Neutrophil (primary cell): ENCODE measurements around the gene TSPAN14.
"Not testable (repeated sequence)": the region's sequence is repeated elsewhere in the genome, so short reads cannot be mapped to it uniquely, and the experiment has no call there.

ENCODE experiments used
- H3K27ac ChIP-seq: fragments of 200-600 bp; sonication (generic); 2 replicates; pipeline ENCODE4 v1.5.1; 2016; ENCODE audit warnings: mild to moderate bottlenecking, moderate library complexity
- H3K27me3 ChIP-seq: fragments of 200-600 bp; sonication (generic); 2 replicates; pipeline ENCODE4 v1.6.0; 2016; ENCODE audit warnings: mild to moderate bottlenecking
- H3K36me3 ChIP-seq: fragments of 200-600 bp; sonication (generic); 2 replicates; pipeline ENCODE4 v1.5.1; 2017
- H3K4me1 ChIP-seq, 2 experiments: fragments of 200-600 bp in 1 of 2; sonication (generic) in 1 of 2; 1 replicate in 1 of 2; 2 replicates in 1 of 2; pipeline versions ENCODE4 v1.5.1 to v1.6.1; 2013 to 2016; ENCODE audit warnings: low read depth in 1 of 2, low read length in 1 of 2, mild to moderate bottlenecking in 1 of 2, moderate library complexity in 1 of 2; ENCODE audit not compliant: control insufficient read depth in 1 of 2, insufficient read depth in 1 of 2
- H3K4me3 ChIP-seq, 2 experiments: fragments of 200-600 bp in 1 of 2; sonication (generic) in 1 of 2; 1 replicate in 1 of 2; 2 replicates in 1 of 2; pipeline ENCODE4 v1.5.1; 2013 to 2016; ENCODE audit warnings: low read depth in 1 of 2, low read length in 1 of 2, mild to moderate bottlenecking in 1 of 2, moderate library complexity in 1 of 2
- H3K9me3 ChIP-seq: fragments of 200-600 bp; sonication (generic); 2 replicates; pipeline ENCODE4 v1.5.1; 2016
- TF ChIP-seq, protein P1 (sequence below): fragments of 200-600 bp; sonication (generic); IDR thresholded peaks from 2 replicates; pipeline ENCODE4 v1.5.1; 2016; ENCODE audit warnings: antibody characterized with exemption

TSPAN14 gene

DNA sequence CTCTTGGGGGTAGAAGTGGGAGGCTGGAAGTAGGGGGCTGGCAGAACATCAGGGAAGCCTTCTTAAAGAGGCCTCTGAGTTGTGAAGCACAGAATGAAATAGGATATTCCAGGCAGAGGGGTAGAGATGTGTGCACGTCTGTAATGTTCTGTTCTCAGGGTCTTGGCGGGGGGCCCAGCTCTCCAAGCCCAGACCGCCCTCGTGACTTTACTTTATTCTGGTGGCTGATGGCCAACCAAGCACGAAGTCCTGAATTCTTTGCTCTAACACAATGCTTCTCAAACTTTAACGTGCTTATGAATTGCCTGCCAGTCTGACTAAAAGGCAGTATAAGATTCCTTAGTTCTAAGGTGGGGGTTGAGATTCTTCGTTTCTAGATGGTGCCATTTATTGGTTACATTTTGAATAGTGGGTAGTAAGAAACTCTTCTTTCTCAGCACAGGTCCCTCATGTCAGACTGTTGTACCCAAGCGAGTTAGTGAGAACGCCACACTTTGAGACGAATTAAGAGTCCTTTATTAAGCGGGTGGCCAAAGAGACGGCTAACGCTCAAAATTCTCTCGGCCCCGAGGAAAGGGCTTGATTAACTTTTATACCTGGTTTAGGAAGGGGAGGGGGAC is 37.5 kb upstream of the TSPAN14 start:
- Histone ChIP-seq H3K9me3 (no peaks in the 10 kb centered on the region), H3K27me3 (no peaks in the 10 kb centered on the region), H3K36me3 (no peaks in the 10 kb centered on the region), H3K4me3 (no peak overlapping the region), H3K27ac (no peak overlapping the region), H3K4me1 (peaks cover 0 to 3% of the 10 kb centered on the region in 2 experiments)
- TF ChIP-seq, protein P1, sequence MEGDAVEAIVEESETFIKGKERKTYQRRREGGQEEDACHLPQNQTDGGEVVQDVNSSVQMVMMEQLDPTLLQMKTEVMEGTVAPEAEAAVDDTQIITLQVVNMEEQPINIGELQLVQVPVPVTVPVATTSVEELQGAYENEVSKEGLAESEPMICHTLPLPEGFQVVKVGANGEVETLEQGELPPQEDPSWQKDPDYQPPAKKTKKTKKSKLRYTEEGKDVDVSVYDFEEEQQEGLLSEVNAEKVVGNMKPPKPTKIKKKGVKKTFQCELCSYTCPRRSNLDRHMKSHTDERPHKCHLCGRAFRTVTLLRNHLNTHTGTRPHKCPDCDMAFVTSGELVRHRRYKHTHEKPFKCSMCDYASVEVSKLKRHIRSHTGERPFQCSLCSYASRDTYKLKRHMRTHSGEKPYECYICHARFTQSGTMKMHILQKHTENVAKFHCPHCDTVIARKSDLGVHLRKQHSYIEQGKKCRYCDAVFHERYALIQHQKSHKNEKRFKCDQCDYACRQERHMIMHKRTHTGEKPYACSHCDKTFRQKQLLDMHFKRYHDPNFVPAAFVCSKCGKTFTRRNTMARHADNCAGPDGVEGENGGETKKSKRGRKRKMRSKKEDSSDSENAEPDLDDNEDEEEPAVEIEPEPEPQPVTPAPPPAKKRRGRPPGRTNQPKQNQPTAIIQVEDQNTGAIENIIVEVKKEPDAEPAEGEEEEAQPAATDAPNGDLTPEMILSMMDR = no peak

DNA sequence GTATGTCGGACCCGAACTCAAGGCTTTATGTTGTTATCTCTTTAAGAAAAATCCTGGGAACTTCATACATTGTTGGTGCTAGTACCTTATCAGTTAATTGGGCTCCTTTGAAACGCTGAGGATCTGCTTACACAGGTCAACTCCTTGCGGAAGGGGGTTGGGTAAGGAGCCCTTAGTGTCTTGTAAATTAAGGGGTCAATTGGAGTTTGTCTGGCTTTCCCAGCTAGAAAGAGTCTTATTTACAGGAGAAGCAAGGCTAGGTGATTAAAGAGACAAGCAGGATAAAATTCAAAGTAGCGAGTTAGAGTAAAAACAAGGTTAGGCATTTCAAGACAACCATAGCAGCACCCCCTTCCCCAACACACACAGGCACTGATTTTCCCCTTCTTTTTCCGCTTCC is 36.9 kb upstream of the TSPAN14 start:
- not testable (repeated sequence) for H3K4me1 ChIP-seq, H3K27ac ChIP-seq, H3K4me3 ChIP-seq

DNA sequence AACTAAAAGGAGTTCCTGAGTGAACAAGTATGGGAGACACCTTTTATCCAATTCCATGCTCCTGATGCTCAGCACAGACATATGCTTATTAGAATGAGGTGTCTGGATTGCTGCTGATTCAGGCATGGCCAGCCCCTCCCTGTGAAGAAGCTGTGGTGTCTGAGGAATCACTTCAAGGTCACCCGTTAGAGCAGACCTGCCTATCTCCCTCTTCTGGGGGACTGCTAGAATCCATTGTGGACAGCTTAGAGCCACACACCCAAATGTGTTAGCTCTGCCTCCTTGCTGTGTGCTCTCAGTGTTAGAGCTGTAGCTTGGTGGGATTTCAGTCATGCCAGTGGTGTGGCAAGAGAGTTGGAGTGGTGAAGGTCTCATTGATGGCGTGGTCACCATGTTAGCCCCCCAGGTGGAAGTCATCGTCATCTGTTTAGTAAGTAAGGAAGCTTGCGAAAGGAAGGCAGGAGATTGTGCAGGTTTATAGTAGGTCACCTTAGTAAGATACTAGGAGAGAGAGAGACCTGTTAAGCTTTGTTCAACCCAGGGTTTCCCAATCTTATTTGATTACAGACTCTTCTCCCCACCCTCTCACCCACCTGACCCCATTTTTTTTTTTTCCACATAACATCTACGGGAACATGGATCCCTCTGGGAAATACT is 32.9 kb upstream of the TSPAN14 start:
- H3K4me1 ChIP-seq = peaks cover 0 to 8% of the 10 kb centered on the region in 2 experiments
- H3K4me3 ChIP-seq = no peak overlapping the region
- TF ChIP-seq, protein P1 = no peak
- H3K27ac ChIP-seq = no peak overlapping the region
- H3K36me3 ChIP-seq = no peaks in the 10 kb centered on the region
- H3K27me3 ChIP-seq = no peaks in the 10 kb centered on the region
- no peaks in the 10 kb centered on the region for H3K9me3 ChIP-seq

More for the DNA sequence above, 36.9 kb upstream of the TSPAN14 start:
- H3K27me3 ChIP-seq, H3K36me3 ChIP-seq, H3K9me3 ChIP-seq: not testable (repeated sequence)

DNA sequence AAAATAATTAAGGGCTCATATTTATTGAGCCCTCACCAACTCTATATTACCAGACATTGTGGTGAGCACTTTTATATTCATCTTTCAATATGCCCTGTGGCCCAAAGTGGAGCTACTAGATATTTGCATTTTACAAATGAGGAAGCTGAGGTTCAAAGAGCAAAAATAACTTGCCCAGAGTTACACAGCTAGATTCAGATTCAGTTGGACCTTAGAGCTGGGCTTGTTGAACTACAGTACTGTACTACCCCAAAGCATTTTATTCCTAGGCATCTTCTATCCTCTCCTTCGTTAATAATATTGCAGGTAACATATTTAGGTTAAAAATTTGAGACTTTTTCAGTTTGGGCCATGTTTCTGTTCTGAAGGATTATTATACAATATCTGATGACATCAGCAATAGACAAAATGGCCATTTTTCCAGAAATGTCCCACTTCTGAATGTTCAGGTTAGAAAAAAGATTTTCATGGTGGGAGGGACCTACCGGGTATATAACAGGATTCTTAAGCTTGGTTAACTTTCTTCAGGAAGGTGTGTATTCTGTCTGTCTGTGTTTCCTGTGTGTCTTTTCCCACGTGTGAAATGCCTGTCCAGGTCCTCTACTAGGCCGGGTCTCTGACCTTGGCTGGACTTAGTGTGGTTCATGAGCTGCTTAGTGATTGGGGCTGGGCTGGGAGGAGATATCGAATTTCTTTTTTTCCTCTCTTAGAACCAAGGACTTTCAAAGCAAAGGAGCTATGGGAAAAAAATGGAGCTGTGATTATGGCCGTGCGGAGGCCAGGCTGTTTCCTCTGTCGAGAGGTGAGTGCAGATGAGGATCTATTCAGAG is 32.2 kb upstream of the TSPAN14 start:
- no peaks in the 10 kb centered on the region for H3K27me3 ChIP-seq
- TF ChIP-seq, protein P1 = no peak
- H3K9me3 ChIP-seq = no peaks in the 10 kb centered on the region
- H3K36me3 ChIP-seq = no peaks in the 10 kb centered on the region
- H3K27ac ChIP-seq = no peak overlapping the region
- H3K4me1 ChIP-seq = peaks cover 0 to 8% of the 10 kb centered on the region in 2 experiments
- H3K4me3 ChIP-seq = no peak overlapping the region

DNA sequence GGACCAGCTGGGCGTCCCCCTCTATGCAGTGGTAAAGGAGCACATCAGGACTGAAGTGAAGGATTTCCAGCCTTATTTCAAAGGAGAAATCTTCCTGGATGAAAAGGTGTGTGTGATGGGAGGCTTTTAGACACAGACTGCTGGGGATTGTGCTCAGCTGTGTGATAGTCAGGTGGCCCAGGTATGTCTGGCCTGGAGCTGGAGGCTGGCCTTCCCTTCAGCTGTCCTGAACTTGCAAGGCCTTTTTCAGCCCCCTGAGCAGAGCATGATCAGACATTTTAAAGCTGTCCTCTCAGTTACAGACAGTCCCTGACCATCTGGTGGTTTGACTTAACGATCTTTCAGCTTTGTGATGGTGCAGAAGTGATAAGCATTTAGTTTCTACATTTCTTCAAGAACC is 28.2 kb upstream of the TSPAN14 start:
- Histone ChIP-seq H3K36me3 (no peaks in the 10 kb centered on the region), H3K27me3 (no peaks in the 10 kb centered on the region)

More for the DNA sequence above, 28.2 kb upstream of the TSPAN14 start:
- Histone ChIP-seq H3K4me1 (peaks cover 0 to 8% of the 10 kb centered on the region in 2 experiments), H3K4me3 (no peak overlapping the region), H3K27ac (no peak overlapping the region), H3K9me3 (no peaks in the 10 kb centered on the region)
- TF ChIP-seq, protein P1 = no peak
